ENCODE data around the gene NXPE4.
"Not testable (repeated sequence)": the region's sequence is repeated elsewhere in the genome, so short reads cannot be mapped to it uniquely, and the experiment has no call there.

The NXPE4 gene

GRCh38 chr11:114595571-114595970 lies at the start of gene NXPE4:
Gene NXPE4, minus strand, starts transcription at chr11:114595786. Its CDS starts 1,027 bp downstream, at chr11:114594759.
- no peak within 1 kb of the TSS for H3K4me3 ChIP-seq (ENCODE audit: low read depth, low read length)

GRCh38 chr11:114639440-114639839 lies 43.9 kb upstream of the NXPE4 start:
- H3K4me3 ChIP-seq (ENCODE audit: low read depth, low read length), result not testable (repeated sequence)

- not testable (repeated sequence) for H3K4me3 ChIP-seq (ENCODE audit: low read depth, low read length)
Observed at GRCh38 chr11:114631445-114631965, 35.9 kb upstream of the NXPE4 start.

- H3K4me3 ChIP-seq (ENCODE audit: low read depth, low read length), result no peak overlapping the region
Observed at GRCh38 chr11:114625294-114625693, 29.7 kb upstream of the NXPE4 start.

- no peak overlapping the region for H3K4me3 ChIP-seq (ENCODE audit: low read depth, low read length)
Observed at GRCh38 chr11:114624455-114625207, 29.0 kb upstream of the NXPE4 start.

- H3K4me3 ChIP-seq (ENCODE audit: low read depth, low read length), result no peak overlapping the region
Observed at GRCh38 chr11:114623720-114624119, 28.1 kb upstream of the NXPE4 start.

- H3K4me3 ChIP-seq (ENCODE audit: low read depth, low read length), result no peak overlapping the region
Observed at GRCh38 chr11:114622858-114623257, 27.3 kb upstream of the NXPE4 start.

GRCh38 chr11:114621950-114622809 lies 26.6 kb upstream of the NXPE4 start:
- no peak overlapping the region for H3K4me3 ChIP-seq (ENCODE audit: low read depth, low read length)

GRCh38 chr11:114621072-114621471 lies 25.5 kb upstream of the NXPE4 start:
- no peak overlapping the region for H3K4me3 ChIP-seq (ENCODE audit: low read depth, low read length)

GRCh38 chr11:114619659-114620173 lies 24.1 kb upstream of the NXPE4 start:
- no peak overlapping the region for H3K4me3 ChIP-seq (ENCODE audit: low read depth, low read length)

GRCh38 chr11:114618139-114618538 lies 22.6 kb upstream of the NXPE4 start:
- H3K4me3 ChIP-seq (ENCODE audit: low read depth, low read length), result no peak overlapping the region

GRCh38 chr11:114617157-114618124 lies 21.9 kb upstream of the NXPE4 start:
- H3K4me3 ChIP-seq (ENCODE audit: low read depth, low read length), result no peak overlapping the region

- H3K4me3 ChIP-seq (ENCODE audit: low read depth, low read length), result no peak overlapping the region
Observed at GRCh38 chr11:114616516-114616915, 20.9 kb upstream of the NXPE4 start.

GRCh38 chr11:114615448-114616361 lies 20.1 kb upstream of the NXPE4 start:
- H3K4me3 ChIP-seq (ENCODE audit: low read depth, low read length), result no peak overlapping the region

GRCh38 chr11:114614127-114614720 lies 18.6 kb upstream of the NXPE4 start:
- H3K4me3 ChIP-seq (ENCODE audit: low read depth, low read length), result no peak overlapping the region

- H3K4me3 ChIP-seq (ENCODE audit: low read depth, low read length), result not testable (repeated sequence)
Observed at GRCh38 chr11:114613094-114613493, 17.5 kb upstream of the NXPE4 start.

- H3K4me3 ChIP-seq (ENCODE audit: low read depth, low read length), result no peak overlapping the region
Observed at GRCh38 chr11:114612686-114613085, 17.1 kb upstream of the NXPE4 start.

- H3K4me3 ChIP-seq (ENCODE audit: low read depth, low read length), result not testable (repeated sequence)
Observed at GRCh38 chr11:114612199-114612598, 16.6 kb upstream of the NXPE4 start.

All from iPS-11a (cell line).